HL-60 (cell line): ENCODE results near the gene COQ10B.

Experiments used
- DNase-seq, 2 experiments: peaks; one replicate each; pipeline ENCODE4 v3.0.0-alpha.2; 2010 to 2020; ENCODE audit warnings: low read depth in 1 of 2, low spot score in 1 of 2
- H3K27ac ChIP-seq: fragments of 250-450 bp; sonication (Bioruptor Pico); replicated peaks from 2 replicates; pipeline ENCODE4 v1.5.1; 2020; ENCODE audit warnings: mild to moderate bottlenecking, moderate library complexity
- H3K27me3 ChIP-seq: fragments of 250-450 bp; sonication (Bioruptor Pico); 2 replicates; pipeline ENCODE4 v1.5.1; 2021; ENCODE audit warnings: mild to moderate bottlenecking, moderate library complexity; ENCODE audit not compliant: insufficient read depth, poor library complexity, severe bottlenecking
- H3K4me3 ChIP-seq: replicated peaks from 2 replicates; pipeline ENCODE4 v1.5.1; 2011; ENCODE audit warnings: mild to moderate bottlenecking, control low read depth, low read length; ENCODE audit not compliant: insufficient read depth
- GABPA ChIP-seq: IDR thresholded peaks from 2 replicates; pipeline ENCODE4 v1.6.1; 2012; ENCODE audit warnings: low read depth
- POLR2AphosphoS5 ChIP-seq: IDR thresholded peaks from 2 replicates; pipeline ENCODE4 v1.6.1; 2012; ENCODE audit warnings: low read depth
- SPI1 ChIP-seq: IDR thresholded peaks from 2 replicates; pipeline ENCODE4 v1.6.1; 2012; ENCODE audit warnings: low read depth, mild to moderate bottlenecking, borderline replicate concordance
- TF ChIP-seq, protein P1 (sequence below): IDR thresholded peaks from 2 replicates; pipeline ENCODE4 v1.6.1; 2012; ENCODE audit warnings: low read depth; ENCODE audit not compliant: insufficient replicate concordance
- TF ChIP-seq, protein P2 (sequence below): IDR thresholded peaks from one replicate; pipeline ENCODE4 v1.5.1; 2011; ENCODE audit warnings: low read length, control low read depth, inconsistent platforms; ENCODE audit not compliant: insufficient read depth

The COQ10B gene

DNA sequence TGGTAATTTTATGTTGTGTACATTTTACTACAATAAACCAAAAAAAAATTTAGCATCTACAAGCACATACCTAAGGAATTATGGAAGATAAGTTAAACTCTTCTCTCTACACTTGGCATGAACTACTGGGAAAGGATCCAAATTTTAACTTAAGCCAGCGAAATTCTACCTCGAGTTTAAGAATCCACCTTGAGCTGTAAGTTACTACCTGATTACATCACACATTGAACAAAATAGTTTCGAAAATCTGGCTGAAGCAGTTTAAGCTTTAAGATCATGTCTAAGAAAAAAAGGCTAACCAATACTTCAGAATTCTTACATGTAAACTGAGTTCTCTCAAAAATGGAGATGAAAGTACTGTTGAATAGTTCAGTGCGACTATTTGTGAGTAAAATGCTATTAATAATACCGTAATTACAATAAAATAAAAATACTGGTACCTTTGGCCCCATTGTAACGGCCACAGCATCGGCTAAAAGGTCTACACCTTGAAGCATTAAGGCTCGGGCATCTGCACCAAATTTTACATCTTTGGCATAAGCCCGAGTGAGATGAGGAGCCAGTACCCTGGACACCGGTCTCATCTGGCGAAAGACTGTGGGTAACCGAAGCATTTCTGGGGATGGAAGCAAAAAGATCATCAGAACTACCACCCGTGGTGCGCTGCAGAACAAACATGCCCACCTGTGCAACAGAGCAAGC, 45.0 kb downstream of the COQ10B start:
- TF ChIP-seq, protein P1, sequence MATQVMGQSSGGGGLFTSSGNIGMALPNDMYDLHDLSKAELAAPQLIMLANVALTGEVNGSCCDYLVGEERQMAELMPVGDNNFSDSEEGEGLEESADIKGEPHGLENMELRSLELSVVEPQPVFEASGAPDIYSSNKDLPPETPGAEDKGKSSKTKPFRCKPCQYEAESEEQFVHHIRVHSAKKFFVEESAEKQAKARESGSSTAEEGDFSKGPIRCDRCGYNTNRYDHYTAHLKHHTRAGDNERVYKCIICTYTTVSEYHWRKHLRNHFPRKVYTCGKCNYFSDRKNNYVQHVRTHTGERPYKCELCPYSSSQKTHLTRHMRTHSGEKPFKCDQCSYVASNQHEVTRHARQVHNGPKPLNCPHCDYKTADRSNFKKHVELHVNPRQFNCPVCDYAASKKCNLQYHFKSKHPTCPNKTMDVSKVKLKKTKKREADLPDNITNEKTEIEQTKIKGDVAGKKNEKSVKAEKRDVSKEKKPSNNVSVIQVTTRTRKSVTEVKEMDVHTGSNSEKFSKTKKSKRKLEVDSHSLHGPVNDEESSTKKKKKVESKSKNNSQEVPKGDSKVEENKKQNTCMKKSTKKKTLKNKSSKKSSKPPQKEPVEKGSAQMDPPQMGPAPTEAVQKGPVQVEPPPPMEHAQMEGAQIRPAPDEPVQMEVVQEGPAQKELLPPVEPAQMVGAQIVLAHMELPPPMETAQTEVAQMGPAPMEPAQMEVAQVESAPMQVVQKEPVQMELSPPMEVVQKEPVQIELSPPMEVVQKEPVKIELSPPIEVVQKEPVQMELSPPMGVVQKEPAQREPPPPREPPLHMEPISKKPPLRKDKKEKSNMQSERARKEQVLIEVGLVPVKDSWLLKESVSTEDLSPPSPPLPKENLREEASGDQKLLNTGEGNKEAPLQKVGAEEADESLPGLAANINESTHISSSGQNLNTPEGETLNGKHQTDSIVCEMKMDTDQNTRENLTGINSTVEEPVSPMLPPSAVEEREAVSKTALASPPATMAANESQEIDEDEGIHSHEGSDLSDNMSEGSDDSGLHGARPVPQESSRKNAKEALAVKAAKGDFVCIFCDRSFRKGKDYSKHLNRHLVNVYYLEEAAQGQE = peak; percentile 68
- no peak for TF ChIP-seq SPI1
- Histone ChIP-seq H3K27me3 (no peaks in the 10 kb centered on the region), H3K27ac (peak overlapping the region; percentile 95), H3K4me3 (peak overlapping the region; percentile 81)
- DNase-seq = no peak

DNA sequence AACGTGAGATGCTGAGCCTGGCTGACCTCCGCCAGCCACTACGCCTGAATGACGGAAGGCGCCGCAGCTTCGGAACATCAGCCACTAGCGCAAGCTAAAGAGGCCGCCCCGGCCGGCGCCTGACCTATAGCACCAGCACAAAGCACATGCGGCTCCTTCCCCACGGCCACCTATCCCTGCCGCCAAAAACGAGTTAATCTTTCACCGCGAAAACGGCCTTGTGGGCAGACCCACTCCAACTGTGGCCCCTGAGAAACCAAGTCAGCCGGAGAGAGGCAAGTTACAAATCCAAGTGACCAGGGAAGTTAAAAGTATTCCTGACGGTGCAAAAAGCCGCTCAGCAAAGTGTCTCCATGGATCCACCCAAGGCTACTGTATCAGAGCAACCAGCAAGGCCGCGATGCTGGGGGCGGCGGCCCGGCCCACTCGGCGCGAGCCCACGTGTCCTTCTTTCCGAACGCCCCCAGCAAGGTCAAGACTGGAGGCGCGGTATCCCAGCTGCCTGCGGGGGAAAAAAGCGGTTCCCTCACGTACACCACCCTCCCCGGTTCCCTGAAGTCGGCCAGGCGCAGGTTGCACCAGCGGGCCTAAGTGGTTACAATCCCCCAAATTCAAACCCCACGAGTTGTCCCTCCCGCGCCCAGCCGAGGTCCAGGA, 45.7 kb downstream of the COQ10B start:
- Histone ChIP-seq H3K27me3 (no peaks in the 10 kb centered on the region), H3K27ac (peak overlapping the region; percentile 95), H3K4me3 (peak overlapping the region; percentile 81)
- DNase-seq = peak in 1 of 2 experiments; percentile 57
- TF ChIP-seq, protein P2, sequence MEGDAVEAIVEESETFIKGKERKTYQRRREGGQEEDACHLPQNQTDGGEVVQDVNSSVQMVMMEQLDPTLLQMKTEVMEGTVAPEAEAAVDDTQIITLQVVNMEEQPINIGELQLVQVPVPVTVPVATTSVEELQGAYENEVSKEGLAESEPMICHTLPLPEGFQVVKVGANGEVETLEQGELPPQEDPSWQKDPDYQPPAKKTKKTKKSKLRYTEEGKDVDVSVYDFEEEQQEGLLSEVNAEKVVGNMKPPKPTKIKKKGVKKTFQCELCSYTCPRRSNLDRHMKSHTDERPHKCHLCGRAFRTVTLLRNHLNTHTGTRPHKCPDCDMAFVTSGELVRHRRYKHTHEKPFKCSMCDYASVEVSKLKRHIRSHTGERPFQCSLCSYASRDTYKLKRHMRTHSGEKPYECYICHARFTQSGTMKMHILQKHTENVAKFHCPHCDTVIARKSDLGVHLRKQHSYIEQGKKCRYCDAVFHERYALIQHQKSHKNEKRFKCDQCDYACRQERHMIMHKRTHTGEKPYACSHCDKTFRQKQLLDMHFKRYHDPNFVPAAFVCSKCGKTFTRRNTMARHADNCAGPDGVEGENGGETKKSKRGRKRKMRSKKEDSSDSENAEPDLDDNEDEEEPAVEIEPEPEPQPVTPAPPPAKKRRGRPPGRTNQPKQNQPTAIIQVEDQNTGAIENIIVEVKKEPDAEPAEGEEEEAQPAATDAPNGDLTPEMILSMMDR = no peak
- no peak for TF ChIP-seq GABPA
- TF ChIP-seq POLR2AphosphoS5 = no peak; the same call in none of the 2 replicates
- no peak for TF ChIP-seq SPI1
- TF ChIP-seq, protein P1 = no peak

DNA sequence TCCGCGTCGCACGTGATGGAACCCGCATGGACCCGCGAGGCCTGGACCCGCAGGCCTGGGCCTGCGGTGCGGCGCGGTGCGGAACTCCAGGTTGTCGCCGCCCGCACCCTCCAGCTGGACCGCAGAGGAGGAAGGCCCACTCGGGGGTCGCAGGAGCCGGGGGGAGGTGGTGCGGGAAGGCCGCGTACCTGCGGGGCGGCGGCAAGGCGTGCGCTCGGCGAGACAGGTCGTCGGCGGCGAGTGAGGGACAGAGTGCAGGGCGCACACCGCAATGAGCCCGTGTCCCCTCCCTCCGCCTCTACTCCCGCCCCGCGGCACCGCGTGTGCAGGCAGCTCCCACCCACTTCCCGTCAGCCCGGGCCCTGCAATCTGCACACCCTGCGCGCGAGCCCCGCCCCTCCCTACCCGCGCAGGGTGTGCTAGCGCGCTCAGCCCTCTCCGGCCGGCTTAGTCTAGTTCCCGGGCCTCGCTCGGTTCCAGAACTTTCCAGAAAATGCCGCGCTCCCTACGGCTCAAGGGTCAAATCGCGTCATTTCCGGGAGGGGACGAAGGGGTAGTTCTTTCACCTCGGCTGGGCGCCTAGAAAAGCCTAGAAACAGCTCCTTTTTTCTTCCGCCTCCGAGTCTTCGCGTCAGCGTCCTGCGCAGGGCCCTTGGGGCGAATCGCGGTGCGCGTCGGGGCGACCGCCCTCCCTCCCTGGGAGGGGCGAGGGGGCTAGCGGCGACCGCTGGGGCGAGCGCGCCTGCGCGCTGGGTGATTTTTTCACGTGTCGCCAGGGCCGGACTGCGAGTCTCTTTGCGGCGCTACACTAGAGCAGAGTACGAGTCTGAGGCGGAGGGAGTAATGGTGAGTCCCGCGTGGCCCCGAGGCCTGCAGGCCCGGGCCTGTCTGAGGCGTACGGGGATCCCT, 46.5 kb downstream of the COQ10B start, which contains the start of the genes HSPD1 and HSPE1:
TSS of gene HSPD1 (minus strand) at position 247 of the 909 bp plus-strand sequence. CDS start 992 bp downstream, outside the sequence.
TSS of gene HSPE1 (plus strand) at position 786 of the 909 bp plus-strand sequence. CDS start at position 844, 58 bp downstream.
- TF ChIP-seq SPI1 (peak; percentile 86), GABPA (peak; percentile 77), POLR2AphosphoS5 (peak; percentile 87)
- TF ChIP-seq, protein P1 = peak; percentile 71
- TF ChIP-seq, protein P2 = no peak
- H3K27ac ChIP-seq = peak within 1 kb of the TSS; percentile 95
- peak within 1 kb of the TSS; percentile 81 for H3K4me3 ChIP-seq
- no peaks in the 10 kb centered on the region for H3K27me3 ChIP-seq
- DNase-seq = peak; percentile 97 to 99
